ENCODE data around the gene LY86. TPM values are rescaled to one million over a fixed set of nuclear protein-coding genes. Genes with fewer than 3 reads are reported as not detected.

LY86 gene
- total and polyA plus RNA-seq, 10 of the 15 experiments (the other 5 are each of a cell fraction or from before 2014, with no cell fraction given) = 68.2 to 457 (median 128) TPM

- intact Hi-C loops (cut with micrococcal nuclease; ENCODE audit: unreplicated experiment) = no loop called here
- Histone ChIP-seq H4K20me1 (ENCODE audit: control insufficient read depth, insufficient read depth) (no peaks in the 10 kb centered on the region), H3K9me3 (replicated peaks; ENCODE audit: control insufficient read depth, insufficient read depth, low read length) (peaks cover 4% of the 10 kb centered on the region; the same call in 2 of the 3 replicates), H3K36me3 (ENCODE audit: control insufficient read depth in 2 of 2, insufficient read depth in 2 of 2, low read length in 1 of 2) (peaks cover 6% of the 10 kb centered on the region in 2 experiments; a peak in 3 of 4 replicates), H2AFZ (ENCODE audit: control insufficient read depth, low read depth, low read length) (no peak overlapping the region), H3K4me3 (0 out of 2 replicates have a peak overlapping the region, but pooled peaks have one; percentile 18), H3K9ac (ENCODE audit: control insufficient read depth, insufficient read depth, low read length) (no peak overlapping the region), H3K27me3 (replicated peaks in 1 of 2; ENCODE audit: control insufficient read depth in 2 of 2, insufficient read depth in 2 of 2, low read length in 1 of 2) (no peaks in the 10 kb centered on the region), H3K27ac (ENCODE audit: control insufficient read depth, insufficient read depth) (peak overlapping the region; percentile 57), H3K4me2 (ENCODE audit: control insufficient read depth, insufficient read depth) (peak overlapping the region; percentile 19), H3K4me1 (ENCODE audit: control insufficient read depth, insufficient read depth, low read length) (peaks cover 30% of the 10 kb centered on the region), H3K79me2 (ENCODE audit: control insufficient read depth, insufficient read depth, low read length) (no peaks in the 10 kb centered on the region)
- RAD21 ChIA-PET (ENCODE audit: unreplicated experiment) = interaction anchor here (0.6 to 4.0 kb wide), 7 partner anchors 24 to 1195 kb away, joined by 3 to 52 read pairs (median 3); partner anchors contain the start of gene LY86
- DNase-seq (ENCODE audit: low read depth, low spot score) (no peak), FAIRE-seq (peak; percentile 69), ATAC-seq (peak; percentile 79)
- POLR2A ChIA-PET = interaction anchor here (0.9 to 1.9 kb wide), 5 partner anchors 8 to 51 kb away, joined by 3 to 8 read pairs (median 4); no protein-coding TSS in a partner anchor
- CTCF ChIA-PET = interaction anchor here (0.8 to 1.5 kb wide), 4 partner anchors 17 to 76 kb away, joined by 3 to 5 read pairs (median 4); partner anchors contain the start of gene LY86
- BruUV-seq (replicated peaks) = no TSS peak
- SMC1A ChIA-PET (ENCODE audit: uncharacterized antibody, unreplicated experiment) = interaction anchor here (0.6 to 3.9 kb wide), 10 partner anchors 10 to 50 kb away, joined by 3 to 19 read pairs (median 7); partner anchors contain the start of gene LY86
- 38% methylated on average over 2 of the region's 2 CpGs for WGBS (ENCODE audit: insufficient coverage, insufficient replicate concordance, low lambda C conversion rate, missing lambda C conversion rate)
- in situ Hi-C loops (cut with MboI) = no loop called here
- TF ChIP-seq ZNF24 (IDR thresholded peaks at IDR 0.05) = 0 out of 2 replicates have a peak, but pooled peaks have one; percentile 6
- 0 out of 2 replicates have a peak, but pooled peaks have one; percentile 20 for TF ChIP-seq GATAD2B (conservative IDR thresholded peaks at IDR 0.05; ENCODE audit: low read depth)
- peak; percentile 73 to 79 for TF ChIP-seq IKZF2 (IDR thresholded peaks at IDR 0.05)
- peak; percentile 41 for TF ChIP-seq SKIL (IDR thresholded peaks at IDR 0.05; ENCODE audit: low read depth, poor library complexity, severe bottlenecking)
- no peak for TF ChIP-seq RBBP5 (conservative IDR thresholded peaks at IDR 0.05)
- TF ChIP-seq JUNB (IDR thresholded peaks at IDR 0.05) = no peak
- TF ChIP-seq RAD51 (IDR thresholded peaks at IDR 0.05) = no peak; the same call in 1 of the 2 replicates
- TF ChIP-seq NFIC (IDR thresholded peaks at IDR 0.05; ENCODE audit: low read depth, low read length) = peak; percentile 73
- TF ChIP-seq, protein P1, sequence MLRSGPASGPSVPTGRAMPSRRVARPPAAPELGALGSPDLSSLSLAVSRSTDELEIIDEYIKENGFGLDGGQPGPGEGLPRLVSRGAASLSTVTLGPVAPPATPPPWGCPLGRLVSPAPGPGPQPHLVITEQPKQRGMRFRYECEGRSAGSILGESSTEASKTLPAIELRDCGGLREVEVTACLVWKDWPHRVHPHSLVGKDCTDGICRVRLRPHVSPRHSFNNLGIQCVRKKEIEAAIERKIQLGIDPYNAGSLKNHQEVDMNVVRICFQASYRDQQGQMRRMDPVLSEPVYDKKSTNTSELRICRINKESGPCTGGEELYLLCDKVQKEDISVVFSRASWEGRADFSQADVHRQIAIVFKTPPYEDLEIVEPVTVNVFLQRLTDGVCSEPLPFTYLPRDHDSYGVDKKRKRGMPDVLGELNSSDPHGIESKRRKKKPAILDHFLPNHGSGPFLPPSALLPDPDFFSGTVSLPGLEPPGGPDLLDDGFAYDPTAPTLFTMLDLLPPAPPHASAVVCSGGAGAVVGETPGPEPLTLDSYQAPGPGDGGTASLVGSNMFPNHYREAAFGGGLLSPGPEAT (IDR thresholded peaks at IDR 0.05; ENCODE audit: low read depth) = peak; percentile 15; the same call in 1 of the 2 replicates
- TF ChIP-seq PAX5 (IDR thresholded peaks at IDR 0.05; ENCODE audit: borderline replicate concordance, low read depth, low read length) = 0 out of 2 replicates have a peak, but pooled peaks have one; percentile 11
- TF ChIP-seq ZBTB33 (IDR thresholded peaks at IDR 0.05) = no peak
- TF ChIP-seq CBX5 (IDR thresholded peaks at IDR 0.05; ENCODE audit: low read depth) = no peak
- 0 out of 2 replicates have a peak, but pooled peaks have one; percentile 27 for TF ChIP-seq IRF4 (IDR thresholded peaks at IDR 0.05; ENCODE audit: low read depth, low read length)
- TF ChIP-seq CREB1 (IDR thresholded peaks at IDR 0.05; ENCODE audit: low read depth) = peak; percentile 38; the same call in 1 of the 2 replicates
- TF ChIP-seq MTA3 (IDR thresholded peaks at IDR 0.05; ENCODE audit: borderline replicate concordance, low read length) = 0 out of 2 replicates have a peak, but pooled peaks have one; percentile 71
- TF ChIP-seq, protein P2, sequence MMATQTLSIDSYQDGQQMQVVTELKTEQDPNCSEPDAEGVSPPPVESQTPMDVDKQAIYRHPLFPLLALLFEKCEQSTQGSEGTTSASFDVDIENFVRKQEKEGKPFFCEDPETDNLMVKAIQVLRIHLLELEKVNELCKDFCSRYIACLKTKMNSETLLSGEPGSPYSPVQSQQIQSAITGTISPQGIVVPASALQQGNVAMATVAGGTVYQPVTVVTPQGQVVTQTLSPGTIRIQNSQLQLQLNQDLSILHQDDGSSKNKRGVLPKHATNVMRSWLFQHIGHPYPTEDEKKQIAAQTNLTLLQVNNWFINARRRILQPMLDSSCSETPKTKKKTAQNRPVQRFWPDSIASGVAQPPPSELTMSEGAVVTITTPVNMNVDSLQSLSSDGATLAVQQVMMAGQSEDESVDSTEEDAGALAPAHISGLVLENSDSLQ (IDR thresholded peaks at IDR 0.05) = no peak
- TF ChIP-seq SMAD1 (IDR thresholded peaks at IDR 0.05; ENCODE audit: low read depth, partially characterized antibody) = no peak
- no peak for TF ChIP-seq NR2C1 (IDR thresholded peaks at IDR 0.05)
These were observed 46.8 kb downstream of the LY86 start for GRCh38 chr6:6635291-6635690.

Measured in GM12878 (cell line).